GM18505 (cell line): Measurements from ENCODE around the gene GATA6.

Experiments used
- ATAC-seq: cut with Tn5 transposase; IDR thresholded peaks from one replicate; pipeline ENCODE4 v1.9.1; 2021; ENCODE audit not compliant: unreplicated experiment
- POLR2A ChIP-seq: IDR thresholded peaks from 4 replicates; pipeline ENCODE4 v1.6.1; 2011; ENCODE audit warnings: borderline replicate concordance; ENCODE audit not compliant: insufficient read depth, insufficient read length; ENCODE audit errors: extremely low read depth

GATA6 gene

GRCh38 chr18:22250591-22250996, 81.2 kb downstream of the GATA6 start:
- TF ChIP-seq POLR2A: no peak
- ATAC-seq: no peak
